H1 (cell line): ENCODE data around the gene GNG7. TPM values are rescaled to one million over a fixed set of nuclear protein-coding genes. Genes with fewer than 3 reads are reported as not detected.

ENCODE experiments used
- CBX8 ChIP-seq: fragments of 300-800, 300-1000 bp; sonication (generic); IDR thresholded peaks from 2 replicates; pipeline ENCODE4 v1.7.1; 2016; ENCODE audit warnings: low read depth, low read length, borderline replicate concordance
- CEBPB ChIP-seq: IDR thresholded peaks from 2 replicates; pipeline ENCODE4 v1.6.1; 2012; ENCODE audit warnings: low read depth, low read length
- EGR1 ChIP-seq: IDR thresholded peaks from 2 replicates; pipeline ENCODE4 v1.6.1; 2011; ENCODE audit warnings: low read depth, low read length, borderline replicate concordance
- EZH2 ChIP-seq: fragments of 200-600 bp; sonication (generic); IDR thresholded peaks from 2 replicates; pipeline ENCODE4 v1.7.1; 2012; ENCODE audit warnings: low read depth, mild to moderate bottlenecking, moderate library complexity, low read length, inconsistent platforms; ENCODE audit not compliant: severe bottlenecking
- FOSL1 ChIP-seq: IDR thresholded peaks from 2 replicates; pipeline ENCODE4 v1.6.1; 2011; ENCODE audit warnings: mild to moderate bottlenecking, low read depth, low read length, moderate library complexity; ENCODE audit not compliant: insufficient read depth
- GABPA ChIP-seq: IDR thresholded peaks from 2 replicates; pipeline ENCODE4 v1.6.1; 2011; ENCODE audit warnings: mild to moderate bottlenecking, low read length, moderate library complexity, borderline replicate concordance; ENCODE audit not compliant: insufficient read depth
- GTF2F1 ChIP-seq: IDR thresholded peaks from 2 replicates; pipeline ENCODE4 v1.6.1; 2012; ENCODE audit warnings: low read depth, low read length, improper control_type of control experiment, borderline replicate concordance
- HDAC2 ChIP-seq, 2 experiments: fragments of 300-600 bp in 1 of 2; sonication (generic) in 1 of 2; IDR thresholded peaks; 2 replicates each; pipeline ENCODE4 v1.6.1; 2011 to 2012; ENCODE audit warnings: low read depth in 2 of 2, low read length in 2 of 2, mild to moderate bottlenecking in 2 of 2, moderate library complexity in 2 of 2, borderline replicate concordance in 1 of 2, inconsistent platforms in 1 of 2
- JUND ChIP-seq: IDR thresholded peaks from 2 replicates; pipeline ENCODE4 v1.6.1; 2011; ENCODE audit warnings: mild to moderate bottlenecking, improper control_type of control experiment, low read length
- KDM1A ChIP-seq: fragments of 200-600, 300-600 bp; sonication (generic); IDR thresholded peaks from 2 replicates; pipeline ENCODE4 v1.7.1; 2016; ENCODE audit warnings: mild to moderate bottlenecking, low read length, borderline replicate concordance
- KDM4A ChIP-seq: IDR thresholded peaks from one replicate; pipeline ENCODE4 v1.7.1; 2012; ENCODE audit warnings: low read depth, mild to moderate bottlenecking, moderate library complexity, low read length, inconsistent platforms; ENCODE audit not compliant: severe bottlenecking
- NRF1 ChIP-seq: IDR thresholded peaks from 2 replicates; pipeline ENCODE4 v1.6.1; 2011; ENCODE audit warnings: mild to moderate bottlenecking, low read depth, low read length, improper control_type of control experiment
- PHF8 ChIP-seq: fragments of 200-600 bp; sonication (generic); conservative IDR thresholded peaks from 2 replicates; pipeline ENCODE4 v1.7.1; 2012; ENCODE audit warnings: low read depth, mild to moderate bottlenecking, inconsistent platforms, low read length, moderate library complexity
- POLR2A ChIP-seq, 2 experiments: IDR thresholded peaks; 1 replicate in 1 of 2; 2 replicates in 1 of 2; pipeline ENCODE4 v1.6.1; 2011; ENCODE audit warnings: low read depth in 2 of 2, low read length in 2 of 2, mild to moderate bottlenecking in 2 of 2; ENCODE audit errors: control extremely low read depth in 1 of 2
- POLR2AphosphoS5 ChIP-seq: IDR thresholded peaks from 2 replicates; pipeline ENCODE4 v1.6.1; 2011; ENCODE audit warnings: low read depth, low read length
- SIN3A ChIP-seq, 2 experiments: IDR thresholded peaks in 1 of 2; conservative IDR thresholded peaks in 1 of 2; 2 replicates each; pipeline ENCODE4 v1.6.1; 2011 to 2012; ENCODE audit warnings: low read length in 2 of 2, improper control_type of control experiment in 1 of 2, low read depth in 1 of 2, mild to moderate bottlenecking in 1 of 2
- SP4 ChIP-seq: IDR thresholded peaks from 2 replicates; pipeline ENCODE4 v1.6.1; 2012; ENCODE audit warnings: low read length, inconsistent platforms
- USF2 ChIP-seq: IDR thresholded peaks from 2 replicates; pipeline ENCODE4 v1.6.1; 2011; ENCODE audit warnings: low read length, improper control_type of control experiment
- YY1 ChIP-seq: IDR thresholded peaks from 2 replicates; pipeline ENCODE4 v1.6.1; 2011; ENCODE audit warnings: low read depth, mild to moderate bottlenecking, low read length
- polyA plus RNA-seq, 7 experiments: library from polyadenylated mRNA; depleted of rRNA in 3 of 7; stranded (reverse) in 5 of 7; unstranded in 2 of 7; fragments of >200 nt in 5 of 7; fragments of 200-250 nt in 2 of 7; gene quantifications; 1 replicate in 5 of 7; 2 replicates in 1 of 7; 4 replicates in 1 of 7; pipeline versions ENCODE4 v1.2.1 to v1.2.3, GENCODE V29; 2011 to 2013; ENCODE audit warnings: missing spikeins in 2 of 7, mixed read lengths in 2 of 7
- total RNA-seq: library from RNA; stranded (reverse); fragmentation: NEBNext Ultra II Directional; extraction: Animal tissue kit (Norgen Biotek cat#: 25700); gene quantifications from 2 replicates; pipeline ENCODE4 v1.2.1, GENCODE V29; 2021

Gene GNG7
- total and polyA plus RNA-seq, 2 of the 8 experiments (the other 6 are each of a cell fraction or from before 2014, with no cell fraction given), result 2.8 to 7.8 TPM

GRCh38 chr19:2475702-2476450 is 226.6 kb downstream of the GNG7 start, which contains the start of gene GADD45B (continued):
- TF ChIP-seq YY1 (no peak), GTF2F1 (peak; percentile 92), SP4 (peak; percentile 86), POLR2AphosphoS5 (peak; percentile 99), GABPA (no peak), KDM1A (no peak; the same call in none of the 2 replicates), PHF8 (peak; percentile 92), CEBPB (no peak), KDM4A (peak; percentile 27), EGR1 (peak; percentile 88; the same call in 1 of the 2 replicates), HDAC2 (IDR thresholded peaks at IDR 0.05; ENCODE audit: borderline replicate concordance in 1 of 2, low read depth in 2 of 2, low read length in 2 of 2) (peak in 1 of 2 experiments; percentile 9; a peak in 1 of 4 replicates), NRF1 (0 out of 2 replicates have a peak, but pooled peaks have one; percentile 5), USF2 (no peak), EZH2 (no peak), CBX8 (no peak), SIN3A (conservative IDR thresholded peaks at IDR 0.05 in 1 of 2, IDR thresholded peaks at IDR 0.05 in 1 of 2; ENCODE audit: low read depth in 1 of 2, low read length in 2 of 2) (0 out of 4 replicates have a peak, but pooled peaks of 1 of the 2 experiments have one; percentile 33), FOSL1 (no peak), POLR2A (IDR thresholded peaks at IDR 0.05; ENCODE audit: control extremely low read depth in 1 of 2, low read depth in 2 of 2, low read length in 2 of 2) (peak; percentile 100), JUND (no peak)
